Measurements from ENCODE around the gene DDX20.

DNA sequence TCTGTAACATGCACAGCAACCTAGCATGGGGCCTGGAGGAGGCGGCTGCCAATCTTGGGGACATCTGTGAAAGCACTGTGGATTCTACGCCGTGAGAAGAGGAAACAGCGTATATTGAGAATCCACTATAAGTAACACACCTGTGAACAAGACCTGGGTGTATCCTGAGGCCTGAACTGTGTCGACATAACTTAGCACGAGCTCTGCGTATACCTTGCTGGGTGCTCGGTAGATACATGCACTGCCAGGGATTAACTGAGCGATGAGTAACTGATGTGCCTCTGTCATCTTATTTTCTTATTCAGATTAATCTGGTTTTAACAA lies 58.6 kb downstream of the DDX20 start:
- TF ChIP-seq, protein P1, sequence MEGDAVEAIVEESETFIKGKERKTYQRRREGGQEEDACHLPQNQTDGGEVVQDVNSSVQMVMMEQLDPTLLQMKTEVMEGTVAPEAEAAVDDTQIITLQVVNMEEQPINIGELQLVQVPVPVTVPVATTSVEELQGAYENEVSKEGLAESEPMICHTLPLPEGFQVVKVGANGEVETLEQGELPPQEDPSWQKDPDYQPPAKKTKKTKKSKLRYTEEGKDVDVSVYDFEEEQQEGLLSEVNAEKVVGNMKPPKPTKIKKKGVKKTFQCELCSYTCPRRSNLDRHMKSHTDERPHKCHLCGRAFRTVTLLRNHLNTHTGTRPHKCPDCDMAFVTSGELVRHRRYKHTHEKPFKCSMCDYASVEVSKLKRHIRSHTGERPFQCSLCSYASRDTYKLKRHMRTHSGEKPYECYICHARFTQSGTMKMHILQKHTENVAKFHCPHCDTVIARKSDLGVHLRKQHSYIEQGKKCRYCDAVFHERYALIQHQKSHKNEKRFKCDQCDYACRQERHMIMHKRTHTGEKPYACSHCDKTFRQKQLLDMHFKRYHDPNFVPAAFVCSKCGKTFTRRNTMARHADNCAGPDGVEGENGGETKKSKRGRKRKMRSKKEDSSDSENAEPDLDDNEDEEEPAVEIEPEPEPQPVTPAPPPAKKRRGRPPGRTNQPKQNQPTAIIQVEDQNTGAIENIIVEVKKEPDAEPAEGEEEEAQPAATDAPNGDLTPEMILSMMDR (conservative IDR thresholded peaks at IDR 0.05): no peak
- TF ChIP-seq EZH2 (IDR thresholded peaks at IDR 0.05; ENCODE audit: low read depth): no peak

Measured in PC-9 (cell line).